LoVo (cell line): ENCODE measurements around the gene PTH2.
A peak's percentile ranks its signal among the peaks of the same experiment; 100 is the strongest.

ENCODE experiments used
- DNase-seq: peaks from one replicate; pipeline ENCODE4 v3.0.0-alpha.2; 2016; ENCODE audit warnings: low spot score

The PTH2 gene

GRCh38 chr19:49409441-49410029 lies 13.7 kb downstream of the PTH2 start:
- no peak for DNase-seq

- DNase-seq, result no peak
These were observed 14.3 kb downstream of the PTH2 start for GRCh38 chr19:49408816-49409440.

DNA sequence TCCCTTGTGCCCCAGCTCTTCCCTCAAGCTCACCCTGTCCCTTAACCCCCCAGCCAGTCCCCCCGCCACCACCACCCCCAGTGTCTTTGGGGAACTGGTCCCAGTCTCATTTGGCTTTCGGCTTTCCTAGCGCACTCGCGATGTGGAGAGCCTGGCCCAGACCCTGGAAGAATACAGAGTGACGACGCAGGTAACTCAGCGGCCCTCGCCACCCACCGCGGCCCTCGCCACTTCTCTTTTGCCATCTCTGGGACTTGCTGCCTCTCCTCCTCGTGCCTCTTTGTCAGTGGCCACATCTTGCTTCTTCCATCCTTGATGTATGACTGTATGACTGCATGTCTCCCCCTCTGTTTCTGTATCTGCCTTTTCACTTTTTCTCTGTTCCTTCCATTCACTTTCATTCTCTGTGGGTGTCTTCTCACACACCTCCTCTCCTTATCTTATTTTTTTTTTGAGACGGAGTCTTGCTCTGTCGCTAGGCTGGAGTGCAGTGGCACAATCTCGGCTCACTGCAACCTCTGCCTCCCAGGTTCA lies 15.7 kb downstream of the PTH2 start:
- DNase-seq, result no peak

DNA sequence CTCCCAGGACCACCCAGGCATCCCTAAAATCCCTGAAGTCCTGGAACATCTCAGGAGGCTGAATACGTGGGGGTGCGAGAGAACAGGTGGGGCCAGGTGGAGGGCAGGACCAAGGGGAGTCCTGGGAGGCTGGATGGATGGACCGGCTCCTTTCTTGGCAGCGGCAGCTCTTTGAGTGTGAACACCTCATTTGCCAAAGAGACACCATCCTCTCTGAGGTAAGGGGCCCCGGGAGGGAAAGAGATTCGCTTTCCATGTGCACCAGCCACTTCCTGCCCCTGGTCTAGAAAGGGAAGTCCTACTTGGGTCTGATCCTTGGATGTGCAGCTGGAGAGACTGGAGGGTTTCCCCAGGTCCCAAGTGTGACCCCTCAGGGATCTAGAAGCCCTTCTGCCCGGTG lies 16.2 kb downstream of the PTH2 start:
- DNase-seq, result no peak

DNA sequence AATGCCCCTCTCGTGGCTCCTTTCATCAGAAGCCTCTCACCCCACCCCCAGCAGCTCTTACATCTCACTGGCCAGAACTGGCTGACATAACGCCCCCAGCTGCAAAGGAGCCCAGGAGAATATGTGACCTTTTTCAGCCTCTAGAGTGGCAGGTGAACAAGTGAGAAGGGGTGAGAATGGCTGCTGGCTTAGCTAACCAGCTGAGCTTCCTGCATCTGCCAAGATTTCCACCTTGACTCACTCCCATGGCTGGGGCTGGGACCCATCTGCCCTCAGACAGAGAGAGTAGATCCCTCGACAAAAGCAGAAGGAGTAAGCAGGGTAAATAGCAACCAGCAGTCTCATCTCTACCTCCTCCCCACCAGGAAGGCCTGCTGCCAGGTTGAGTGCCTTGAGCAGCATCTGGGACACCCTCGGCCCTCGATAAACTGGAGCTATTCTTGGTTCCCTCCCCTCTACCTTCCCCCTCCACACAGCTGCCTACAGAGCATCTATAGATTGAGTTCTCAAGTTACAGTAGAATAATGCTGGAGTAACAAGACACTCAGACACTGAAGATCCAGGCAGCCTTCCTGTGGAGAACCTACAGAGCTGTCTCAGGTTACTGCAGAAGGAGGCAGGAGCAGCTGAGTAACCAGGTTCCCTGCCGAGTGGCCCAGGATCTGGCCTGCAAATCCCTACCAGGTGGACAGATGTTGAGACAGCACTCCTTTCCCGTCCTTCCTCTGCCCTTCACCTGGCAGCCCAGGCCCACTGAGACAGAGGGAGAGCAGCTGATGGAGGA lies 19.6 kb downstream of the PTH2 start:
- no peak for DNase-seq

GRCh38 chr19:49400029-49400428 lies 23.2 kb downstream of the PTH2 start:
- no peak for DNase-seq

DNA sequence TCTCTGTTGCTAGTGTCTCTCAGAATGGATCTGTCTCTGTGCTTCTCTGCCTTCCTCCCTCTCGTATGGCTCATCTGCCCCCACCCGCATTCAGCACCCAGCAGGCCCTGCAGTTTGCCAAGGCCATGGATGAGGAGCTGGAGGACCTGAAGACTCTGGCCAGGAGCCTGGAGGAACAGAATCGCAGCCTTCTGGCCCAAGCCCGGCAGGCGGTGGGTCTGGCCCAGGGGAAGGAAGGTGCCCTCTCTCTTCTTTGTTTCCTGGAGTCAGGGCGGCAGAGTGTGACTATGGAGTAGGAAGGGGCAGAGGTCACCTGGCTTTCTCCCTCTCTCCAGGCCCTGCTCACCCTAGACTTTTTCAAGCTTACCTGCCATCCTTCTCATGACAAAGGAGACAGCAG lies 24.3 kb downstream of the PTH2 start:
- DNase-seq, result no peak

DNA sequence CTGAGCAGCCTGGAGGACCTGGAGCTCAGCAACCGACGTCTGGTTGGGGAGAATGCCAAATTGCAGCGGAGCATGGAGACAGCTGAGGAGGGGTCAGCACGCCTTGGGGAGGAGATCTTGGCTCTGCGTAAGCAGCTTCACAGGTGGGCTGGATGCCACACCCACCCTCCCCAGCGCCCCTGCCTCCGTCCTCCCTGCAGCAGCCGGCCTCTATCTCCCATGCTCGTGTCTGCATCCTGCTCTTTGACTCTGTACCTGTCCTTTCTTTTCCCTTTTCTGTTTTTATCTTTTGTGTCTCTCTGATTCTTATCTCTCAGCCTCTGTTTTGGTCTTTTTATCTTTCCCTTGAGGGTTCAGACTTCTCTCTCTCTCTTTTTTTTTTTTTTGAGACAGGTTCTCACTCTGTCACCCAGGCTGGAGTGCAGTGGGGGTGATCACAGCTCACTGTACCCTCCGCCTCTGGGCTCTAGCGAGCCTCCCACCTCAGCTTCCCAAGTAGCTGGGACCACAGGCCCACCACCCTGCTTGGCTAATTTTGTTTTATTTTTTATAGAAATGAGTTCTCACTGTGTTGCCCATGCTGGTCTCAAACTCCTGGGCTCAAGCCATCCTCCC lies 25.1 kb downstream of the PTH2 start:
- no peak for DNase-seq

GRCh38 chr19:49396738-49397505 lies 26.3 kb downstream of the PTH2 start:
- no peak for DNase-seq

DNA sequence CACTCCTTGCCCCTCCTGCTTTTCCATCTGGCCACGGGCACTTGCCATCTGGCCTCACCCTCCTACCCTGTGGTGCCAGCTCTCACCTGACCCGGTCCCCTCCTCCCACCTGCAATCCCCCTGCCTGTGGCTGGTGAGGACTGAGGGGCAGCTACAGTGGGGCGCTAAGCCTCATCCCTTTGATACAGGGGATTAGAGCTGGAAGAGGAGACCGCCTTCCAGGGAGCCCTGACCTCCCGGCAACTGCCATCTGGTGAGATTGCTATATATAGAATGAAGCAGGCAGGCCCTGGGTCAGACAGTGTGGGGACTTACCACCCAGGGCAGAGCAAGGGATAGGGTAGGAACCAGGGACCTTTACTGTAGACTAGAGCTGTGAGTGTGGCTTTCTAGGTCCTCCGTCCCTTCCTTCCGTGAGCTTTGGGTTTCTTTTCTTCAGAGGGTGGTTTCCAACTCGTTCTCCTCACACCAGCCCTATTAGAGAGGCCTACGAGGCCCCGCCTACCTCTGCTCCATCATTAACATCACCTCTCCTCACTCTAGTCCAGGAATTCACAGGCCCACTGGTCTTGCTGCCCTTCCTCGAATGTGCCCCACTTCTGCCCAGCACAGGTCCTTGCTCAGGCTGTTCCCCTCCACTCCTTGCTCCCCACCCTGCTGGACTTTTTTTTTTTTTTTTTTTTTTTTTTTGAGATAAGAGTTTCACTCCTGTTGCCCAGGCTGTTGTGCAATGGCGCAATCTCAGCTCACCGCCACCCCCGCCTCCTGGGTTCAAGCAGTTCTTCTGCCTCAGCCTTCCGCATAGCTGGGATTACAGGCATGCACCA lies 27.4 kb downstream of the PTH2 start:
- DNase-seq, result no peak

DNA sequence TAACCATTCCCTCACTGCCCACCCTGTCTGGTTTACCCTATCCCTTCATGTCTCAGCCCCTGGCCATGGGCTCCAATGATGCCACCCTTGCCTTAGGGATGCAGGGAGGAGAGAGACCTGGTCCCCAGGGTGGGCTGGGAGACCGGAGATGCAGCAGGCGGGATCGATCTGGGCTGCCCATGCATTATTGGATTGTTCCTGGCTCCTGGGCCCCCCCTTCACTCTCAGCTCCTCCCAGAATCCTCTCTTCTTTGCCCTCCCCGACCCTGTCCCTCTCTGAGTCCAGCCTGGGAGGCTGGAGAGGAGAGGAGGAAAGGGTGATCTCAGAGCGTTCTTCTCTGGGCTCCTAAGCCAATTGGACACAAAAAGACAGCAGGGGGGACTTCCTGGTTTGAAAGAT lies 29.4 kb downstream of the PTH2 start:
- no peak for DNase-seq

DNA sequence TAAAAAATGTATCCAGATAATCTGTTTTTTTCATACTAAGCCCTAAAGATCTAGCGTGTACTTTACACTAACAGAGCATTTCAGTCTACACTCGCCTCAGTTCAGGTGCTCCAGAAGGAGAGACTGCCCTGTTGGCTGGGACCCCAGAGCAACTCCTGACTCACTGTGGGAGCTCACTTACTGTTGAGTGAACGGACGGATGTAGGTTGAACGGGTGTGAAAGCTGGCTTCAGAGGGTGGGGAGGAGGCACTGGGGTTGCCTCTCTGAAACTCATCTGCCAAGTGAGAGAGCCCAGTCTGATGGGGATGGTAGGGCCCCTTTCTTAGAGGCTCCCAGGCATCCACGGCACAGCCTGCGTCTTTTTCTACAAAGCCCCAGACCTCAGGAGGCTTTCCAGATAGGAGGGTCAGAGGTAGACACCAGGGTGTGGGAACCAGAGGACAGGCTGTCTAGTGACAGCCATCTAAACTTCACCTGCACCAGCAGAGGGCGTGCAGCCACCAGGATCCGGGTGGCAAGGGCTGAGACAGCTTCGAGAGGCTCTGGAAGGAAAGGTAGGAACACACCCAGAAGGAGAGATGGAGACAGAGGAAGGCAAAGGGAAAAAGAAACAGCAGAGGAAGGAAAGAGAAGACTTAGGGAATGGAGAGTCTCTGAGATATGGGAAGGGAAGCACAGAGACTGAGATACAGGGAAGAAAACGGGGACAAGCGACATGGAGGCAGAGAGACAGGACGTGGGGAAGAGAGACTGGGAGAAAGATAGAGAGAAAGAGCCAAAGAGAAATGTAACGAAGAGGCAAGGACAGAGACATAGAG lies 31.5 kb downstream of the PTH2 start:
- DNase-seq, result peak; percentile 79

GRCh38 chr19:49390929-49391359 lies 32.3 kb downstream of the PTH2 start:
- DNase-seq, result no peak

GRCh38 chr19:49390131-49390928 lies 32.9 kb downstream of the PTH2 start:
- no peak for DNase-seq

DNA sequence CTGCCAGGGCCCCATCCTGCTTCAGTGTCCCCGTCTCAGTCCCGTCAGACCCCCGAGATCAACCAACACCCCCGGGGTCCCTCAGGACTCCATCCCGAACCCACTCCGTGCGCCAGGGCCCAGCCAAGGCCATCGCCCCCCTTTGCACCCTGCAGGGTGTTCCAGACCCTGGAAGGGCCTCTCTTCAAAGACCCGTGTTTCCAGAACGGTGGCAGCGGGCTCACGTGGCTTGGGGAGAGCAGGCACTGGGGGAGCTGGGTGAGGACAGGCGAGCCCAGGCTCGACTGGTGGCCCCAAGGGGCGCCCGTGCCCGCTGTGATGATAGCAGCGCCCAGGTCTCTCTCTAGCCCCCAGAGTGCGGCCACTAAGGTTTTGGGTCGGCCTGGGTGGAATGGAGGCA lies 33.8 kb downstream of the PTH2 start:
- no peak for DNase-seq

GRCh38 chr19:49387936-49388372 lies 35.3 kb downstream of the PTH2 start, which contains the start of gene KASH5:
TSS of gene KASH5 (plus strand) at chr19:49388249. CDS start at chr19:49390884, 2,635 bp downstream.
- peak; percentile 82 for DNase-seq

DNA sequence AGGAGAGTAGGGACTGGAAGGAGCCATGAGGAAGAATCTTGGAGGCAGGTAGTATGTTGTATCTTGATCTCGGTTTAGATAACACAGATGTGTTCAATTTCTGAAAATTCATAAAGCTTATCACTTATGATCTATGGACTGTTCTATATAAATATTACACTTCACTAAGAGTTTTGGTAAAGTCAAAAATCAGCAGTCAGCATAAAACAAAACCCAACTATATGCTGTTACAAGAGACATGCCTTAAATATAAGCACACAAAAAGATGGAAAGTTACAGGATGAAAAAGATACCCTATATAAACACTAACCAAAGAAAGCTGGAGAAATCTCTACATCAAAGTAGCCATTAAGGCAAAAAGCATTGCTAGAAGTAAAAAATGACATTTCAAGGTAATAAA lies 39.6 kb downstream of the PTH2 start:
- no peak for DNase-seq

- DNase-seq, result no peak
These were observed 40.6 kb downstream of the PTH2 start for GRCh38 chr19:49382639-49383038.

DNA sequence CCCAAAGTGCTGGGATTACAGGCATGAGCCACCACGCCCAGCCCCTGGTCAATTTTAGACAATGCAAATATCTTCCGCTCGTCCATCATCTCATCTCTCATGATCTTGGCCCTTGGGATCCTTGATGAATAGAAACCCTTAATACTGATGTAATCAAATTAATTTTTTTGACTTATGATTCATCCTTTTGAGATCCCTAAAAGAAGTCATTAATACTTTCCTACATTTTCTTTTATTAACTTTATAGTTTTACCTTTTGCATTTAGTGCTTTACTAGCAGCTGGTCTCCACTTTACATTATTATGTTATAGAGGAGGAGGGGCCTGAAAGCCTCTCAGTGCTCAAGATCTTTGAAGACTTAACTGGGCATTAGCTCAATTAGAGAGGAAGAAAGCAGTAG lies 42.9 kb downstream of the PTH2 start:
- no peak for DNase-seq
